Measurements from ENCODE around the gene SLC6A13.
"Not testable (repeated sequence)": the region's sequence is repeated elsewhere in the genome, so short reads cannot be mapped to it uniquely, and the experiment has no call there.

The SLC6A13 gene

GRCh38 chr12:232731-233614 lies 29.7 kb downstream of the SLC6A13 start:
- no peak for DNase-seq

- DNase-seq, result no peak
Observed at GRCh38 chr12:230925-231671, 31.5 kb downstream of the SLC6A13 start.

- no peak for DNase-seq
Observed at GRCh38 chr12:229441-230191, 33.0 kb downstream of the SLC6A13 start.

- no peak for DNase-seq
Observed at GRCh38 chr12:228846-229200, 33.8 kb downstream of the SLC6A13 start.

GRCh38 chr12:227923-228845 lies 34.5 kb downstream of the SLC6A13 start:
- DNase-seq, result no peak

- DNase-seq, result no peak
Observed at GRCh38 chr12:227286-227915, 35.2 kb downstream of the SLC6A13 start.

GRCh38 chr12:226401-226800 lies 36.2 kb downstream of the SLC6A13 start:
- DNase-seq, result no peak

GRCh38 chr12:225012-225411 lies 37.6 kb downstream of the SLC6A13 start:
- DNase-seq, result no peak

- no peak for DNase-seq
Observed at GRCh38 chr12:224330-224729, 38.3 kb downstream of the SLC6A13 start.

- no peak for DNase-seq
Observed at GRCh38 chr12:223841-224240, 38.8 kb downstream of the SLC6A13 start.

GRCh38 chr12:221736-222135 lies 40.9 kb downstream of the SLC6A13 start:
- no peak for DNase-seq

- no peak for DNase-seq
Observed at GRCh38 chr12:220946-221550, 41.6 kb downstream of the SLC6A13 start.

GRCh38 chr12:220491-220890 lies 42.1 kb downstream of the SLC6A13 start:
- DNase-seq, result no peak

GRCh38 chr12:219891-220352 lies 42.7 kb downstream of the SLC6A13 start:
- peak; percentile 52 for DNase-seq

GRCh38 chr12:218728-219590 lies 43.7 kb downstream of the SLC6A13 start:
- DNase-seq, result no peak

- no peak for DNase-seq
Observed at GRCh38 chr12:218221-218620, 44.4 kb downstream of the SLC6A13 start.

GRCh38 chr12:217029-217428 lies 45.6 kb downstream of the SLC6A13 start:
- not testable (repeated sequence) for DNase-seq

GRCh38 chr12:215116-215515 lies 47.5 kb downstream of the SLC6A13 start:
- no peak for DNase-seq

GRCh38 chr12:214003-214741 lies 48.5 kb downstream of the SLC6A13 start, which contains the start of gene SLC6A12:
SLC6A12 (minus strand) TSS chr12:214157; CDS start chr12:209986, 4,171 bp downstream.
- no peak for DNase-seq

Measured in EL (cell line).